Thyroid gland (tissue), 4 donors: ENCODE measurements around the gene KDELR1. TPM values are rescaled to one million over a fixed set of nuclear protein-coding genes. Genes with fewer than 3 reads are reported as not detected.

ENCODE experiments used
- DNase-seq, 2 donors: peaks; one replicate each; pipeline ENCODE4 v3.0.0-alpha.2; 2019
- H3K27ac ChIP-seq, 3 donors: fragments of 200-600 bp; sonication (generic); 1 replicate in 2 of 3; 2 replicates in 1 of 3; pipeline ENCODE4 v1.5.1; 2016 to 2019; ENCODE audit warnings: mild to moderate bottlenecking in 1 of 3, moderate library complexity in 1 of 3
- H3K27me3 ChIP-seq: fragments of 200-600 bp; sonication (generic); one replicate; pipeline ENCODE4 v1.5.1; 2019
- H3K36me3 ChIP-seq, 2 donors: fragments of 200-600 bp; sonication (generic); one replicate each; pipeline ENCODE4 v1.5.1; 2016 to 2019
- H3K4me1 ChIP-seq, 2 donors: fragments of 200-600 bp; sonication (generic); one replicate each; pipeline ENCODE4 v1.5.1; 2017 to 2019
- H3K4me3 ChIP-seq, 3 donors: fragments of 200-600 bp; sonication (generic); replicated peaks in 1 of 3; 1 replicate in 2 of 3; 2 replicates in 1 of 3; pipeline ENCODE4 v1.5.1; 2016; ENCODE audit warnings: mild to moderate bottlenecking in 1 of 3
- H3K9me3 ChIP-seq: fragments of 200-600 bp; sonication (generic); one replicate; pipeline ENCODE4 v1.5.1; 2017
- CTCF ChIP-seq, 6 experiments: fragments of 200-600 bp in 3 of 6; fragments of 450-650 bp in 3 of 6; sonication (generic) in 3 of 6; IDR thresholded peaks; one replicate each; pipeline ENCODE4 v1.5.1; 2016 to 2019; ENCODE audit warnings: antibody characterized with exemption in 6 of 6, mild to moderate bottlenecking in 2 of 6, inconsistent platforms in 1 of 6, moderate library complexity in 1 of 6
- POLR2A ChIP-seq, 2 donors: fragments of 450-650 bp; IDR thresholded peaks; one replicate each; pipeline ENCODE4 v1.6.1; 2017; ENCODE audit warnings: antibody characterized with exemption in 2 of 2, mild to moderate bottlenecking in 2 of 2, moderate library complexity in 1 of 2
- WGBS, 2 donors: methylation state at CpG; one replicate each; pipeline ENCODE4 v1.1.5; 2017; 5-methylcytosine and 5-hydroxymethylcytosine counted together
- intact Hi-C: fragments of 100-400 bp; cut with DNase I; formaldehyde crosslinking; loops from one replicate; pipeline ENCODE4 v1.15.1; 2023
- total RNA-seq, 4 donors: library from RNA; depleted of rRNA; stranded (reverse); fragments of >200 nt; gene quantifications; one replicate each; pipeline ENCODE4 v1.2.3, GENCODE V29; 2016

KDELR1 gene
- total RNA-seq, 4 donors from 2014 or later = 121 to 160 (median 141) TPM

- Histone ChIP-seq H3K27ac (peak overlapping the region; percentile 86 to 94 (median 91)), H3K27me3 (peaks cover 18% of the 10 kb centered on the region), H3K36me3 (peaks cover 31 to 35% of the 10 kb centered on the region in 2 donors), H3K4me1 (peaks cover 9 to 22% of the 10 kb centered on the region in 2 donors), H3K4me3 (peak overlapping the region; percentile 84 to 96 (median 94)), H3K9me3 (no peaks in the 10 kb centered on the region)
- intact Hi-C loops = loop anchor here (10.0 kb wide), 1 partner anchor 54 kb away; the partner anchor contains the start of gene GRWD1
- TF ChIP-seq POLR2A (IDR thresholded peaks at IDR 0.05) (peak in 1 of 2 donors; percentile 8), CTCF (IDR thresholded peaks at IDR 0.05) (peak; percentile 16 to 73 (median 64))
- peak; percentile 57 to 64 for DNase-seq
- 1 to 7% methylated on average over 13 to 21 of the region's 24 CpGs for WGBS, 2 donors
Measured at GRCh38 chr19:48390188-48391099, 907 bp downstream of the KDELR1 start.

DNA sequence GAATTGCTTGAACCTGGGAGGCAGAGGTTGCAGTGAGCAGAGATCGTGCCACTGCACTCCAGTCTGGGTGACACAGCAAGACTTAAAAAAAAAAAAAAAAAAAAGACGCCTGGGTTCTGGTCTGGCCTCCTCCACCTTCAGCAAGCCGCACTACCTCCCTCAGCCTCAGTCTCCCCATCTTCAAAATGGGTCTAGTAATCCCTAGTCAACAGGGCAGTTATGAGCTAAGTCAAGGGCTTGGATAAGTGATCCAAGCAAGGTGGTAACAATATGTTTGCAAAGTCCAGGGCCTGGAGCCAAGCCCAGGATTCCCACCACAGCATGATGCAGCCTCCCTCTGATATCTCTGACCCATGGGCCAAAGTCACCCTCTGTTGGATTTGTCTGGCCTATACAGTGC, 4.4 kb downstream of the KDELR1 start:
- 88 to 93% methylated on average over 3 of the region's 3 CpGs for WGBS, 2 donors
- peaks cover 62 to 68% of the 10 kb centered on the region in 2 donors for H3K36me3 ChIP-seq
- DNase-seq = no peak
- no peaks in the 10 kb centered on the region for H3K9me3 ChIP-seq
- peaks cover 3 to 9% of the 10 kb centered on the region in 2 donors for H3K4me1 ChIP-seq
- no peak overlapping the region for H3K27ac ChIP-seq
- no peak for TF ChIP-seq CTCF (IDR thresholded peaks at IDR 0.05)
- intact Hi-C loops = no loop called here
- no peaks in the 10 kb centered on the region for H3K27me3 ChIP-seq
- no peak overlapping the region for H3K4me3 ChIP-seq

- H3K36me3 ChIP-seq = peaks cover 67 to 73% of the 10 kb centered on the region in 2 donors
- WGBS, 2 donors = 96 to 98% methylated on average over 7 of the region's 7 CpGs
Measured at GRCh38 chr19:48385461-48386087, 5.8 kb downstream of the KDELR1 start.

DNA sequence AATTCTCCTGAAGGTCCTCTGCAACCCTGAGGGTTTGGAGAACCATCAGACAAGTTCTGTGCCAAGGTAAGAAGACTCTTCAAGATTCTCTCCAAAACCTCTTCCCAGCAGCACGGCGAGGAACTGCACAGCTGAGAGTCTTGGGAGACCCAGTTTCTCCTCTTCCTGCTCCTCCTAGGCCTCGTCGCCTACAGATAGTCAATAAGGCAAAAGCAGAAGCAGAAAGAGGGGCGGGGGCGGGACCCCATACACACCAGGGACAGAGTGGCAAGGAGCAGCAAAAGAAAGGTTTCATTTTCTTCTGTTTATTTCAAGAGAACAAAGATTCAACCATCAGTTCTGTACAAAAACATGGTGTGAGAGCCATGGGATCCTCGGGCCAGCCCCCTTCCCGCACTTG, 9.1 kb downstream of the KDELR1 start:
- peaks cover 53 to 56% of the 10 kb centered on the region in 2 donors for H3K36me3 ChIP-seq
- TF ChIP-seq POLR2A (IDR thresholded peaks at IDR 0.05) (no peak), CTCF (IDR thresholded peaks at IDR 0.05) (no peak)
- H3K4me3 ChIP-seq = no peak overlapping the region
- H3K27ac ChIP-seq = no peak overlapping the region
- intact Hi-C loops = no loop called here
- H3K4me1 ChIP-seq = no peaks in the 10 kb centered on the region
- no peaks in the 10 kb centered on the region for H3K9me3 ChIP-seq
- WGBS, 2 donors = 92 to 95% methylated on average over 8 of the region's 8 CpGs
- no peak for DNase-seq
- no peaks in the 10 kb centered on the region for H3K27me3 ChIP-seq

More at GRCh38 chr19:48385461-48386087, 5.8 kb downstream of the KDELR1 start:
- no peaks in the 10 kb centered on the region for H3K27me3 ChIP-seq
- H3K27ac ChIP-seq = no peak overlapping the region
- H3K4me1 ChIP-seq = peaks cover 3 to 4% of the 10 kb centered on the region in 2 donors
- H3K4me3 ChIP-seq = no peak overlapping the region
- H3K9me3 ChIP-seq = no peaks in the 10 kb centered on the region
- intact Hi-C loops = no loop called here
- no peak for TF ChIP-seq CTCF (IDR thresholded peaks at IDR 0.05)
- TF ChIP-seq POLR2A (IDR thresholded peaks at IDR 0.05) = no peak
- DNase-seq = no peak
